T1000 (cell line): ENCODE measurements around the gene FTO.

Source experiments
- DNase-seq: peaks from one replicate; lab custom pipeline; 2025; ENCODE audit warnings: mixed read lengths; lab: John Stamatoyannopoulos, UW

The FTO gene

DNA sequence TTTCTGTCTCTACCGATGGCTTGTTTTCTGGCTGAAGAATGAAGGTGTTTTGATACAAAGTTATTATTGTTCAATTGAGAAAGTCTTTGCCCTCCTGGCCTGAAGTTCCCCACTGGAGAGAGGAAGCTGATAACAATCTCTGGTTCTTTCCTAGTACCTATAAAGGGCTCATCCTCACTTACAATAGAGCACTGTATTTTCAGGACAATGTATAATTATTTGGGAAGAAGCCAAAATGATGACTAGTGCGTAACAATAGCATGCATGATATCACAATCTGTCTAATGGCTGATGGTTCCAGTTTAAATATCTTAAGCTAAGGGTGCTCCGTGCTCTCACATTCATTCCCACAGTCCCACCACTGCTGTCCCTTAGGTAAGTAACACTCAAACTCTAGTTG is 351.9 kb downstream of the FTO start:
- DNase-seq, result no peak

GRCh38 chr16:54056921-54057320 is 353.0 kb downstream of the FTO start:
- DNase-seq, result no peak

GRCh38 chr16:54059319-54059718 is 355.4 kb downstream of the FTO start:
- DNase-seq, result no peak

DNA sequence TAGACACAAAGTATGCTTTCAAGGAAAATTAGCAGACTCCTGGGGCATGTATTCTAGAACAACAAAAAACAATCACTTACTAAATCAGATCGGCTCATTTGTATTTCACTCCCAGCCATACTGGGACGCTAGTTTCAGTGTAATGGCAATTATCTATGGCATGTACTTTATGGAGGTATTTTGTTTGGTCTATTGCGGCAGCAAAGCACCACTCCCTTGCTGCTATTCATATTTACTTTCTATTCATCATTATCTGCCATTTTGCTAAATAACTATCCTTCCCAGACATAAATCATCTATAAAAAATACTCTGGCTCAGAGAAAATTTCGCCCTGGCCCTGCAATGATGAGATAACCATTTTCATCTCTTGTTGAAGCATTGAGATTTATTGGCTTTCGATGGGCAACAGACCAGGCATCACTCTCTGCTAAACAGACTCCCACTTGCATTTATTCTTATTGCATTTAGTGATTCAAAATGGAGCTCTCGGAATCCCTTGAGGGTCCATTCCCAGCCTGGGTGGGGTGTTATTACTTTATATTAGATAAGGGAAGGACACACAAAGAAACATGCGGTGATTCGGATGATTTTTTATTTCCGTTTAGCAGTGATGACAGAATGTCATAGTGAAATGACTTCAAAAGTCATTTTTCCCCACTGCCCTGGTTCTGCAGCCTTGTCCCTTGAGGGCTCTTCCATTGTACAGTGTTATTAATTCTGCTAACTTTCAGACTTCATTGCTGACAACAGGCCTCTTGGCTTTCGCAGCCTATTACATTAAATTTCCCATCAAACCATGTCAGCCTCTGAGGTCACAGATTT is 356.9 kb downstream of the FTO start:
- no peak for DNase-seq

DNA sequence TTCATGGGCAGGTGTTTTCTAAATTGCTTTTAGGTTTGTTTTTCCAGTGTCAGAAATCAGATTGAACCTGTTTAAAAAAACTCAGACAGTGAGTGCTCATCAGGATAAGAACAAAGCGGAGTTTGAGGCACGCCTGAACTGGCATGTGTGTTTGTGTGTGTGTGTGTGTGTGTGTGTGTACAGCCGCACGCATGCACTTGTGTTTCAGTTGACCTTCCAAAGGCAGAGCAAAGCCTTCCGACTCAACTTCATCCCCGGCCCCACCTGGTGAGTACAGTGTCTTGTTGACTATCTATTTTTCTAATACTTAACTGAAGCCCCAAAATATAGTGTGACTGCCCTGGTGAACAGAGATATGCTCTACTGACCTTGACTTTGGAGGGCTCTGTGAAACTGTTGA is 357.5 kb downstream of the FTO start:
- DNase-seq, result no peak

GRCh38 chr16:54062361-54063278 is 358.7 kb downstream of the FTO start:
- no peak for DNase-seq

GRCh38 chr16:54063279-54063773 is 359.4 kb downstream of the FTO start:
- no peak for DNase-seq

DNA sequence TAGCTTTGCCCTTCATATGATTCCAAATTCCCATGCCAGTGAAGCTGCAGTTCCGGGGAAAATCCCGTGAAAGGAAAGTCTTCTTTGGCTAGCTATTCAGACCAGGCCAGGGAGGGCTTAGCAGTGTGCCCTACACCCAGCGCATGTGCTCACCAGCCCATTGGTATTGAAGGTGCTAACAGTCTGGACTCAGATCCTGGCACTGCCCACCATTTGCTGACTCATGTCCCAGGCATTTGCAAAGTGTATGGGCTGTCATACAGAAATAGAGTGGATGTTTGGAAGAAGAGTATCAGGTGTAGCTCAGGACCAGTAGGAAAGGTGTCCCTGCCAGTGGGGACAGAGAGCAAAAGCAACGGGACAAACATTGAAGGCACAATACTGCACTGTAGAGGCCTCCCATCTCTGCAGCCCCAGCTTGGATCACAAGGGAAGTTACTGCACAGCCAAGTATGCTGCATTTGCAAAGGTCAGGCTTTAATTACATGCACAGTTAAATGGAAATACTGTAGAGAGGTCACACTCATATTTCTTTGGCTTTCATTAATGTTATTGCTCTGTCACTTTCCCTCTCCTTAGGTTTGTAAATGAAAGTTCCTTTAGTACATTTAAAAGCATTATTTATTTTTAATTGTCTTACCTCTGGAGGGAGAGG is 362.6 kb downstream of the FTO start:
- DNase-seq, result peak; percentile 4

DNA sequence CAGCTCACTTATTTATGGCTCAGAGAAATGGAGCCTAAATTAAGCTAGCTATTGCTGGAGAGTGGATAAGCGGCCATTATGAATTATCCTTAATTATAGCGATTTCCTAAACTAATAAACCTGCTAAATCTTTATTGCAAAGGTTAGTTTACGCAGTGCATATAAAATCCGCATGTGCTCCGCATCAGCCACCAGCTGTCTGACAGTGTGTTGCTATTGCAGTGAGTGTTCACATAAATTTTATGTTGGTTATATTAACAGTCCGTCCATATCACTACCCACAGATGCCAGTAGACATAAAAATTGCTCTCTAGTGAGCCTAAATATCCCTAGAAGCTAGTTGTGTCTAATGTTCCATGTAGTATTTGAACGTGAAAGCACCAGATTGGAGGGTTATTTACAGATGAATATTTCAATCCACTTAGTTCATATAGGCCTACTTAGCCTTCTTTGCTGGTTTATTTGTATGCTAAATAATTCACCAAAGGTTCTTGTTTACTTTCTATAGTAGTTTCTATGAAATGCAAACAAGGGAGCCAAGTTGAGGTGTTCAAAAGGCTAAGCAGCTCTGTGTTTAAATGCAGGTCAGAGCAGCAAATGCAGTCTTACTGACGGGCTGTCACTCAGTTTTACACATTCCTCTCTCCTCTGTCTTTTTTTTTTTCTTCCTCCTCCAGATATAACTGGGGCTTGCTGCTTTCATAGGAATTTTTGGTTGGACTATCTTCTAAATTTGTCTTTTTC is 363.5 kb downstream of the FTO start:
- DNase-seq, result no peak

- no peak for DNase-seq
Observed at GRCh38 chr16:54068212-54068611, 364.3 kb downstream of the FTO start.

DNA sequence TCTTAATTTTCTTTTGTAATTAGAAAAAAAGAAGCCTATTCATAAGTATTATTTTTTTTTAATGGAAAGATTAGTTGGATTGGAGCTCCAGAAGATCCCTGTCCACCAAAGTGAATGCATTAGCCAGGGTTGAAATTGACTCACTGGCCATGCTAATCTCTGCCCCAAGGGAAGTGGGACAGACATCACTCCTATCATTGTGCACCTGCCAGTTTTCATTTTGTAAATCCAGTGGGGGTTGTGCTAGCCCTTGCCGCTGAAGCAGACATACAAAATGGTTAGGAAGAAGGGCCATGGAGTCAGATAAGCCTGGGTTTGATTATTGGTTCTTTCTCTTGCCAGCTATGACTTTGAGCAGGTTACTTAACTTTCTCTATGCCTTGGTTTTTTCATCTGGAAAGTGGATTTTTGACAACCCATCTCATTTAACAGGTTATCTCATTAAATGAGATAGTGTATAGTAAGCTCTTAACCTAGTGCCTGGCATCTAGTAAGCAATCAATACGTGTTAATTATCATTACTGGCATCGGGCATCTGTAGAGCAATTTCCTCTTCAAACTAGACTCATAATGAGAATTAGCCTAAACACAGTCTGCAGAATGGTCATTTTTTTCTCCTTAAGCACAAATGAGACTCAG is 365.8 kb downstream of the FTO start:
- DNase-seq, result no peak

GRCh38 chr16:54070789-54071343 is 366.9 kb downstream of the FTO start:
- no peak for DNase-seq

DNA sequence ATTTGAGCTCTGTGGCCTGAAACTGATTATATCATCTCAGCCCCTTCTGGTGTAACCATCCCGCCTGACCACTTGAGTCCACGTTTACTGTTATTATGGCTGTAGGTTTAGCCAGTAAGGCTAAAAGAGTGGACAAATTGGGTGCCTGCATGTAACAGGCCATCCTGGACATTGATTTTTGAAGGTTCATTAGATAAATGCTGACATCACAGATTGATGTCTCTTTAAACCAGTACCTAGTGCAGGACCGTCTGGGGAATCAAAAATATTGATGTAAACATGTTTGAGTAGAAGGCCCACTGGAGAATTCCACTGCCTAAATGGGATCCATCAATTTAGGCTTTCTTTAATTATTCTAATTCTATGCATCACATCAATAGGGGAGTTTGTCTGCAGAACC is 367.6 kb downstream of the FTO start:
- DNase-seq, result no peak

GRCh38 chr16:54072237-54072636 is 368.3 kb downstream of the FTO start:
- no peak for DNase-seq

DNA sequence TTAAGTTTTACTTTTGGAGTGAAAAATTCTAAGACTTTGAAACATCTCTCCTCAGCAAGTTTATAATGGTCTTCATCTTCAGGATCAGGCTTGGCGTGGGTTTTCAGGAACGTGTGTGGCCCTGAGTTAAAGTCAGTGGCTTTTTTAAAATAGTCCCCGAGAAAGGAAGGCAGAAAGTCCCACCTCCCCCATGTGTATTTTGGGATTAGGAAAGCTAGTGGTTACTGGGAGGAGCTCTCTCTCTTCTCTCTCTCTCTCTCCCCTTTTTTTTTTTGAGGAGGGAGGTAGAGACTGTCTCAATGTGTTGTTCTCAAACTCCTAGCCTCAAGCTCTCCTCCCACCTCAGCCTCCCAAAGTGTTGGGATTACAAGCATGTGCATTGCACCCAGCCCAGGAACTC is 369.4 kb downstream of the FTO start:
- DNase-seq, result no peak

- no peak for DNase-seq
Observed at GRCh38 chr16:54075446-54075845, 371.5 kb downstream of the FTO start.

- no peak for DNase-seq
Observed at GRCh38 chr16:54076006-54076504, 372.1 kb downstream of the FTO start.

- DNase-seq, result peak; percentile 32
Observed at GRCh38 chr16:54077050-54077821, 373.3 kb downstream of the FTO start.

DNA sequence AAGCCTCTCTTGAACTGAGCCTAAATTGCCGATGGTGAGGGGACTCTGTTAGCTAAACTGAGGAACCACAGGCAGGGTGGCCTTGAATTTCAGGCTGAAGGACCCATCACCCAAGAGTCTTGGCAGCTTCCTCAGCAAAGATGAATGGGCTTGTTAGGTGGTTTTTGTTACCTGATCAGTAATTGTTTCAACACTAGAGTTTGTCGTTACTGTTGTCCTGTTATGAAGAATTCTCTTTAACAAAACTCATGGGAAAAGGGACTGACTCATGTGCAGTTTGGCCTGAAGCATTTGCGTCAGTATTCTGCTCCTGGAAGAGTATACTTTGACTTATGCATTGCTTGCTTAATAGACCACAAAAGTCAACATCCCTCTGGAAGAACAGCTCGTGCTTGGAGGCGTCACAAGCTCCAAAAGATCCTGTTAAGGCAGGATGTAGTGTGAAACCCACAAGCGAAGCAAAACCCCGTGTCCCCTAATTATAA is 376.6 kb downstream of the FTO start:
- peak; percentile 31 for DNase-seq

- DNase-seq, result no peak
Observed at GRCh38 chr16:54086791-54087190, 382.8 kb downstream of the FTO start.
